ENCODE data around the gene PGAP3. TPM values are rescaled to one million over a fixed set of nuclear protein-coding genes. Genes with fewer than 3 reads are reported as not detected.

The PGAP3 gene
- total and polyA plus RNA-seq, 2 of the 4 experiments (the other 2 are of a cell fraction), result 4.3 to 9.8 TPM

- TF ChIP-seq CEBPB (IDR thresholded peaks at IDR 0.05; ENCODE audit: low read depth, low read length) (no peak), POLR2A (IDR thresholded peaks at IDR 0.05; ENCODE audit: low read depth, low read length) (no peak), RFX5 (IDR thresholded peaks at IDR 0.05; ENCODE audit: low read depth, low read length) (no peak), RAD21 (IDR thresholded peaks at IDR 0.05; ENCODE audit: low read length) (no peak), CHD1 (IDR thresholded peaks at IDR 0.05; ENCODE audit: low read depth, low read length) (no peak)
- TF ChIP-seq, protein P1, sequence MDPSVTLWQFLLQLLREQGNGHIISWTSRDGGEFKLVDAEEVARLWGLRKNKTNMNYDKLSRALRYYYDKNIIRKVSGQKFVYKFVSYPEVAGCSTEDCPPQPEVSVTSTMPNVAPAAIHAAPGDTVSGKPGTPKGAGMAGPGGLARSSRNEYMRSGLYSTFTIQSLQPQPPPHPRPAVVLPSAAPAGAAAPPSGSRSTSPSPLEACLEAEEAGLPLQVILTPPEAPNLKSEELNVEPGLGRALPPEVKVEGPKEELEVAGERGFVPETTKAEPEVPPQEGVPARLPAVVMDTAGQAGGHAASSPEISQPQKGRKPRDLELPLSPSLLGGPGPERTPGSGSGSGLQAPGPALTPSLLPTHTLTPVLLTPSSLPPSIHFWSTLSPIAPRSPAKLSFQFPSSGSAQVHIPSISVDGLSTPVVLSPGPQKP (IDR thresholded peaks at IDR 0.05; ENCODE audit: borderline replicate concordance, low read depth, low read length), result no peak
- in situ Hi-C loops (cut with MboI; ENCODE audit: low sequenced_read_pairs), result no loop called here
Measured at GRCh38 chr17:39658760-39659159, 29.1 kb downstream of the PGAP3 start.

More at GRCh38 chr17:39658760-39659159, 29.1 kb downstream of the PGAP3 start:
- dilution Hi-C loops (cut with HindIII; ENCODE audit: low sequenced_read_pairs, unreplicated experiment) (no loop called here), intact Hi-C loops (cut with micrococcal nuclease) (no loop called here)
- no peak for ATAC-seq (ENCODE audit: low read depth)
- Histone ChIP-seq H4K91ac (ENCODE audit: insufficient read depth, low read depth, low read length) (no peak overlapping the region), H3K36me3 (ENCODE audit: control insufficient read depth, insufficient read depth, low read length) (peaks cover 40% of the 10 kb centered on the region), H3K14ac (replicated peaks; ENCODE audit: low read depth, low read length) (no peak overlapping the region), H3K23ac (ENCODE audit: low read depth, low read length) (no peak overlapping the region), H4K5ac (ENCODE audit: low read depth, low read length) (no peak overlapping the region), H3K9me3 (ENCODE audit: control insufficient read depth, insufficient read depth, low read length) (no peaks in the 10 kb centered on the region), H3K18ac (ENCODE audit: low read depth, low read length) (no peak overlapping the region), H2AK5ac (ENCODE audit: low read depth, low read length) (no peak overlapping the region), H3K27ac (ENCODE audit: insufficient read depth, low read length) (no peak overlapping the region), H2BK20ac (ENCODE audit: low read depth, low read length) (no peak overlapping the region), H3K56ac (ENCODE audit: extremely low read depth, insufficient read depth, low read length) (no peak overlapping the region), H4K8ac (ENCODE audit: low read depth in 2 of 2, low read length in 2 of 2) (no peak overlapping the region), H3K9me1 (ENCODE audit: insufficient read depth, low read length) (no peaks in the 10 kb centered on the region), H3K4me1 (ENCODE audit: control insufficient read depth, insufficient read depth, low read length) (peaks cover 2% of the 10 kb centered on the region; the same call in 1 of the 2 replicates), H2AFZ (replicated peaks; ENCODE audit: low read length, poor library complexity) (no peak overlapping the region), H2BK120ac (ENCODE audit: low read depth, low read length) (no peak overlapping the region), H2BK15ac (ENCODE audit: low read depth, low read length) (no peak overlapping the region), H3K4me2 (ENCODE audit: low read depth, low read length) (no peak overlapping the region), H4K20me1 (ENCODE audit: insufficient read depth, low read length) (peaks cover 11% of the 10 kb centered on the region), H2BK5ac (ENCODE audit: low read depth, low read length, poor library complexity, severe bottlenecking) (no peak overlapping the region), H3K27me3 (ENCODE audit: control insufficient read depth, insufficient read depth, low read length) (no peaks in the 10 kb centered on the region), H3K9ac (ENCODE audit: low read depth, low read length) (no peak overlapping the region), H3K4ac (ENCODE audit: low read depth, low read length) (no peak overlapping the region), H2AK9ac (replicated peaks; ENCODE audit: low read depth, low read length, poor library complexity) (no peak overlapping the region), H3K4me3 (ENCODE audit: insufficient read depth, low read depth, low read length) (no peak overlapping the region), H3K79me1 (ENCODE audit: low read depth in 1 of 2, low read length in 2 of 2) (peaks cover 4 to 11% of the 10 kb centered on the region in 2 experiments; a peak in 3 of 4 replicates)
- CTCF ChIA-PET, result no interaction called here
- POLR2A ChIA-PET (ENCODE audit: unreplicated experiment), result no interaction called here
- BruUV-seq (replicated peaks), result no TSS peak
- DNase-seq, result no peak
- WGBS, 2 experiments (ENCODE audit: extremely low coverage in 2 of 2, insufficient read length in 1 of 2), result no CpG with 5 or more reads among the region's 3 CpGs

All from IMR-90 (cell line).